ENCODE measurements around the gene SLC17A8. TPM values are rescaled to one million over a fixed set of nuclear protein-coding genes. Genes with fewer than 3 reads are reported as not detected.
"Not testable (repeated sequence)": the region's sequence is repeated elsewhere in the genome, so short reads cannot be mapped to it uniquely, and the experiment has no call there.

SLC17A8 gene
- total and polyA plus RNA-seq, 3 donors from 2014 or later = 0.08 to 0.37 (median 0.28) TPM

DNA sequence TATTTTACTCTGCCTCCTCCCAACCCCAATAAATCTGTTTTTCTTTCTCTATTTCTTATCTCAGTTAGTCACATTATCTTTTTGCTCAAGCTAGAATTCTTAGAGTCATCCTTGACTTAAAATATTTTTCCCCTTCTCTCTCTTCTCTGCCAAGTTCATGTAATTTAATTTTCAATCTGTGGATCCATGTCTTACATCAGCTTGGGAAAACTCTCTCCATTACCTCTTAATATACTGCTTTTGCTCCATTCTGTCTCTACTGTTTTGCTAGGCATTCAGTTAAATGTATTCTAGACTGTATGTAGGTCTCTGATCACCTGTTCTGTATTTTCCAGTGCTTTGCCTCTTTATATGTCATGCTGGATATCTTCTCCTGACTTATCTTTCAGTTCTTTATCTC is 65.8 kb downstream of the SLC17A8 start:
- Histone ChIP-seq H3K4me1 (no peaks in the 10 kb centered on the region), H3K4me3 (no peak overlapping the region), H3K36me3 (ENCODE audit: low read depth, missing control alignments) (no peaks in the 10 kb centered on the region), H3K27ac (no peak overlapping the region), H3K9me3 (no peaks in the 10 kb centered on the region), H3K27me3 (no peaks in the 10 kb centered on the region)
- DNase-seq = no peak
- intact Hi-C loops (cut with DNase I; ENCODE audit: low total_unique reads) = no loop called here
- TF ChIP-seq POLR2A (IDR thresholded peaks at IDR 0.05) = no peak

DNA sequence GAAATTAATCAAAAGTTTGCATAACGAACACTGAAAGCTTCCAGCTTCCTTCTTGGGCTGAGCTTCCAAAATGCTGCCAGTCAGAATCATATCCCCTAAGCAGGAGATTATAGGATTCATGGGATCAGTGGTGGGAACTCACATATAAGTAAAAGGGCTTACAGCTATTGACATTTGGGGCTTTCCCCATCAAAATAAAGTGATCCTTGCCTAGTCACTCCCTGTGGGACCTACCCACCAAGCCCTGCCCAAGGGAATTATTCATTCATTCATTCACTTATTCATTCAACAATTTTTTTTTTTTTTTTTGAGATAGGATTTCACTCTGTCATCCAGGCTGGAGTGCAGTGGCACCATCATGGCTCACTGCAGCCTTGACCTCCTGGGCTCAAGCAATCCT is 69.3 kb downstream of the SLC17A8 start:
- no peak for TF ChIP-seq POLR2A (IDR thresholded peaks at IDR 0.05)
- TF ChIP-seq, protein P1, sequence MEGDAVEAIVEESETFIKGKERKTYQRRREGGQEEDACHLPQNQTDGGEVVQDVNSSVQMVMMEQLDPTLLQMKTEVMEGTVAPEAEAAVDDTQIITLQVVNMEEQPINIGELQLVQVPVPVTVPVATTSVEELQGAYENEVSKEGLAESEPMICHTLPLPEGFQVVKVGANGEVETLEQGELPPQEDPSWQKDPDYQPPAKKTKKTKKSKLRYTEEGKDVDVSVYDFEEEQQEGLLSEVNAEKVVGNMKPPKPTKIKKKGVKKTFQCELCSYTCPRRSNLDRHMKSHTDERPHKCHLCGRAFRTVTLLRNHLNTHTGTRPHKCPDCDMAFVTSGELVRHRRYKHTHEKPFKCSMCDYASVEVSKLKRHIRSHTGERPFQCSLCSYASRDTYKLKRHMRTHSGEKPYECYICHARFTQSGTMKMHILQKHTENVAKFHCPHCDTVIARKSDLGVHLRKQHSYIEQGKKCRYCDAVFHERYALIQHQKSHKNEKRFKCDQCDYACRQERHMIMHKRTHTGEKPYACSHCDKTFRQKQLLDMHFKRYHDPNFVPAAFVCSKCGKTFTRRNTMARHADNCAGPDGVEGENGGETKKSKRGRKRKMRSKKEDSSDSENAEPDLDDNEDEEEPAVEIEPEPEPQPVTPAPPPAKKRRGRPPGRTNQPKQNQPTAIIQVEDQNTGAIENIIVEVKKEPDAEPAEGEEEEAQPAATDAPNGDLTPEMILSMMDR (IDR thresholded peaks at IDR 0.05) = no peak
- no peak overlapping the region for H3K27ac ChIP-seq
- H3K27me3 ChIP-seq = no peaks in the 10 kb centered on the region
- no peaks in the 10 kb centered on the region for H3K36me3 ChIP-seq (ENCODE audit: low read depth, missing control alignments)
- H3K4me3 ChIP-seq = no peak overlapping the region
- no peaks in the 10 kb centered on the region for H3K9me3 ChIP-seq
- intact Hi-C loops (cut with DNase I; ENCODE audit: low total_unique reads) = no loop called here
- no peaks in the 10 kb centered on the region for H3K4me1 ChIP-seq
- DNase-seq = no peak
- WGBS, 2 donors = 56 to 73% methylated on average over 1 of the region's 1 CpG

DNA sequence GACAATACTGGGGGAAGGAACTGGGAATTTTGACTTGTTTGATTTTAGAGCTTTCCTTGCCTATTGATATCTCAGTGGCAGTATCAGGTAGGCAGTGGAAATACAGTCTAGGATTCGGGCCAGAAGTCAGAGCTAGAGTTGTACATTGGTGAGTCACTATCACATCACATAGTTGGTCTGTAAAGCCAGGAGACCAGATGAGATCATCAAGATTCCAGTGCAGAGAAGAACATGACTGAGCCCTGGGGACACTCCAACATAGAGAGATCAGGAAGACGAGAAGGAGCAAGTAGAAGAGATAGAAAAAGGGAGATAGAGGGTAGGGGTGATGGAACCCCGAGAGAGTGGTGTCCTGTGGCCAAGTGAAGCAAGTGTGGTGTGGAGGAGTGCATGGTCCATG is 70.2 kb downstream of the SLC17A8 start:
- DNase-seq = no peak
- Histone ChIP-seq H3K27me3 (no peaks in the 10 kb centered on the region), H3K36me3 (ENCODE audit: low read depth, missing control alignments) (no peaks in the 10 kb centered on the region), H3K4me3 (no peak overlapping the region), H3K4me1 (no peaks in the 10 kb centered on the region), H3K9me3 (no peaks in the 10 kb centered on the region), H3K27ac (no peak overlapping the region)
- intact Hi-C loops (cut with DNase I; ENCODE audit: low total_unique reads) = no loop called here
- TF ChIP-seq, protein P1 (IDR thresholded peaks at IDR 0.05) = no peak
- TF ChIP-seq POLR2A (IDR thresholded peaks at IDR 0.05) = no peak
- WGBS, 2 donors = 76 to 80% methylated on average over 3 of the region's 3 CpGs

DNA sequence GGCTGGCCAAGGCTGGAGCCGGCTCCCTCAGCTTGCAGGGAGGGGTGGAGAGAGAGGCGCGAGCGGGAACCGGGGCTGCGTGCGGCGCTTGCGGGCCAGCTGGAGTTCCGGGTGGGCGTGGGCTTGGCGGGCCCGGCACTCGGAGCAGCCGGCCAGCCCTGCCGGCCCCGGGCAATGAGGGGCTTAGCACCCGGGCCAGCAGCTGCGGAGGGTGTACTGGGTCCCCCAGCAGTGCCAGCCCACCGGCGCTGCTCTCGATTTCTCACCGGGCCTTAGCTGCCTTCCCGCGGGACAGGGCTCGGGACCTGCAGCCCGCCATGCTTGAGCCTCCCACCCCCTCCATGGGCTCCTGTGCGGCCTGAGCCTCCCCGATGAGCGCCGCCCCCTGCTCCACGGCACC is 73.4 kb downstream of the SLC17A8 start:
- intact Hi-C loops (cut with DNase I; ENCODE audit: low total_unique reads) = not testable (repeated sequence)
- 75 to 97% methylated on average over 6 to 30 of the region's 32 CpGs for WGBS, 2 donors

DNA sequence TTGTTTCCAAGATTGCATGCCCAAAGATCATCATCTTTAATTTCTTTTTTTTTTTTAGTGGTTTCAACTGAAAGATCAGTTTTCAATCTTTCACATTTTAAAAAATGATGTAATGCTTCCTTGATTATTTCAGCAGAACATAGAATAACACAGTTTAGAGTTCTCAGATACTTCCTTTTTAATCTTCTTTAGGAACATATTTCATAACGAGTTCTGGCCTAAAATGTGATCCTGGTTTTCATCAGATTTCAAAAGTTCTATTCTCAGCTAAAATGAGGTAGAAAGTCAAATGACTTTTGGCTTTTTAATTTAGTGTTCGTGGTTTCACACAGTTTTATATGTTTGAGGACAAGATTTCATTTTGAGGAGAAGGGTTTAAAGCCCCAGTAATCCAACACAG is 76.8 kb downstream of the SLC17A8 start:
- TF ChIP-seq POLR2A (IDR thresholded peaks at IDR 0.05) = no peak
- TF ChIP-seq, protein P1 (IDR thresholded peaks at IDR 0.05) = no peak
- H3K27me3 ChIP-seq = no peaks in the 10 kb centered on the region
- 52 to 59% methylated on average over 2 of the region's 2 CpGs for WGBS, 2 donors

More for the DNA sequence above, 73.4 kb downstream of the SLC17A8 start:
- not testable (repeated sequence) for H3K36me3 ChIP-seq (ENCODE audit: low read depth, missing control alignments); H3K27ac ChIP-seq; H3K27me3 ChIP-seq; H3K4me1 ChIP-seq; H3K9me3 ChIP-seq; DNase-seq
- H3K4me3 ChIP-seq = peak overlapping the region; percentile 29 to 44

DNA sequence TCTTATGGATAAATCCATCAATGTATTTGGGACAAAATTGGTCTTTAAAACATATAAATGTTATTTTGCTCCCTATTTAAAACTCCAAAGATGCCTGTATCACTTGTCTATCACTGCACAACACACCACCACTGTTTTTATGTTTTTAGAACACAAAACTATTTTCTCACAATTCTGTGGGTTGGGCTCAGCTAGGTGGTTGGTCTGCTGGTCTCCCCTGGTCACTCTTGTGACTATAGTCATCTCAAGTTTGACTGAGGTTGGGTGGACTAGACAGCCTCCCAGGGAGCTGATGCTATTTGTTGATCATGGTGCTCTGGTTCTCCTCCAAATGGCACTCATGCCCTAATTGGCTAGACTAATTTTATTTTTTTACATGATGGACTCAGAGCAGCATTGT is 77.3 kb downstream of the SLC17A8 start:
- no peak for TF ChIP-seq POLR2A (IDR thresholded peaks at IDR 0.05)
- TF ChIP-seq, protein P1 (IDR thresholded peaks at IDR 0.05) = no peak
- no peak for DNase-seq
- Histone ChIP-seq H3K27me3 (no peaks in the 10 kb centered on the region), H3K4me3 (no peak overlapping the region), H3K9me3 (no peaks in the 10 kb centered on the region), H3K27ac (no peak overlapping the region), H3K4me1 (no peaks in the 10 kb centered on the region), H3K36me3 (ENCODE audit: low read depth, missing control alignments) (no peaks in the 10 kb centered on the region)
- intact Hi-C loops (cut with DNase I; ENCODE audit: low total_unique reads) = no loop called here

More for the DNA sequence above, 76.8 kb downstream of the SLC17A8 start:
- Histone ChIP-seq H3K27ac (no peak overlapping the region), H3K36me3 (ENCODE audit: low read depth, missing control alignments) (no peaks in the 10 kb centered on the region), H3K4me3 (no peak overlapping the region), H3K4me1 (no peaks in the 10 kb centered on the region), H3K9me3 (no peaks in the 10 kb centered on the region)
- DNase-seq = no peak
- intact Hi-C loops (cut with DNase I; ENCODE audit: low total_unique reads) = no loop called here

Data from testis (tissue), 3 donors.